Thyroid gland (tissue), 4 donors: ENCODE measurements around the gene ARL6IP6.

ENCODE experiments used
- CTCF ChIP-seq, 6 experiments: fragments of 200-600 bp in 3 of 6; fragments of 450-650 bp in 3 of 6; sonication (generic) in 3 of 6; IDR thresholded peaks; one replicate each; pipeline ENCODE4 v1.5.1; 2016 to 2019; ENCODE audit warnings: antibody characterized with exemption in 6 of 6, mild to moderate bottlenecking in 2 of 6, inconsistent platforms in 1 of 6, moderate library complexity in 1 of 6
- POLR2A ChIP-seq, 2 donors: fragments of 450-650 bp; IDR thresholded peaks; one replicate each; pipeline ENCODE4 v1.6.1; 2017; ENCODE audit warnings: antibody characterized with exemption in 2 of 2, mild to moderate bottlenecking in 2 of 2, moderate library complexity in 1 of 2

- no peak for TF ChIP-seq CTCF (IDR thresholded peaks at IDR 0.05)
- no peak for TF ChIP-seq POLR2A (IDR thresholded peaks at IDR 0.05)
These were observed 2.4 kb downstream of the ARL6IP6 start for GRCh38 chr2:152720794-152721193.
